NCI-H226 (cell line): ENCODE data around the gene NSF.
"Not testable (repeated sequence)": the region's sequence is repeated elsewhere in the genome, so short reads cannot be mapped to it uniquely, and the experiment has no call there.

Experiments
- DNase-seq: peaks from one replicate; pipeline ENCODE4 v3.0.0-alpha.2; 2015

The NSF gene

DNA sequence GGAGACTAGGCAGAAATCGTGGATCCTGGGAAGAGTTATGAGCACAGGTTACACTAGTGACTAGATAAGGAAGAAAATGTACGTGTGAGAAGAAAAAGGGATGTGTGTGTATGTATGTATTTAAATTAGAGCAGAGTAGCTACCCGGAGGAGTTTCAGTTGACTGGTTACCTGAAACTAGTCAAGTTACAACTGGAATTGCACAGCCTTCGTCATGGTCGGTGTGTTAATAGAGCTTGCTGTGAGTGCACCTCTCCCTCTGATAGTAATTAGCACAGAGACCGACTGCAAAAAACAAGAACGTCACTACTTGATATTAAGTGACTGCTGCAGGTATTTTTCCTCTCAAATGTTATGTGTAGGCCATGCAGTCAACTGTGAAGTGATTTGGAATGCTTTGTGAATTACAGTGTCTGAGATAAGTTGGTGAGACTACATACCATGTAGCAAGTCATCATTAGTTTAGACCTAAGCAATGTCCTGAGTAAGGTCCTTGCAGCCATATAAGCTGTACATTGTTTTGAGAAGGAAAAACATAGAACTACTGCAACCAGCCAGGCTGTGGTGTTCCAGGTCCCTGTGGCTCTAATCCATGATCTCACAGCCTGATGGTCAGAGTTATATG, 132.3 kb downstream of the NSF start:
- DNase-seq, result peak; percentile 51

DNA sequence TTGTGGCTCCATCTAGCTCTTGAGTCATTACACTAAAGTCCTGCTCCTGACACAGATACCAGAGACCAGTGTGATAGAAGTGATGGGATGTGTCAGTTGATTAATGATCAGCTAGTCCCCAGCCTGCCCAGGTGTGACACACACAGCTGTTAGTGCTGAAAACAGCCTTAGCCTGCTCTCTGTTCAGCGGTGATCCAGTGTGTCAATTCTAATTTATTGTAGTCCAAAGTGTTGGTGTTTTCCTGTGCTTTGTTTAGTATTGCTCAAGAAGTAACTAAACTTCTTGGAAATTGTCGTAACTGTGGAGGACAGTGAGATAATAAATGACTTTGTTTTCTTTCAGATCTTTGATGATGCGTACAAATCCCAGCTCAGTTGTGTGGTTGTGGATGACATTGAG, 135.7 kb downstream of the NSF start:
- peak; percentile 10 for DNase-seq

DNA sequence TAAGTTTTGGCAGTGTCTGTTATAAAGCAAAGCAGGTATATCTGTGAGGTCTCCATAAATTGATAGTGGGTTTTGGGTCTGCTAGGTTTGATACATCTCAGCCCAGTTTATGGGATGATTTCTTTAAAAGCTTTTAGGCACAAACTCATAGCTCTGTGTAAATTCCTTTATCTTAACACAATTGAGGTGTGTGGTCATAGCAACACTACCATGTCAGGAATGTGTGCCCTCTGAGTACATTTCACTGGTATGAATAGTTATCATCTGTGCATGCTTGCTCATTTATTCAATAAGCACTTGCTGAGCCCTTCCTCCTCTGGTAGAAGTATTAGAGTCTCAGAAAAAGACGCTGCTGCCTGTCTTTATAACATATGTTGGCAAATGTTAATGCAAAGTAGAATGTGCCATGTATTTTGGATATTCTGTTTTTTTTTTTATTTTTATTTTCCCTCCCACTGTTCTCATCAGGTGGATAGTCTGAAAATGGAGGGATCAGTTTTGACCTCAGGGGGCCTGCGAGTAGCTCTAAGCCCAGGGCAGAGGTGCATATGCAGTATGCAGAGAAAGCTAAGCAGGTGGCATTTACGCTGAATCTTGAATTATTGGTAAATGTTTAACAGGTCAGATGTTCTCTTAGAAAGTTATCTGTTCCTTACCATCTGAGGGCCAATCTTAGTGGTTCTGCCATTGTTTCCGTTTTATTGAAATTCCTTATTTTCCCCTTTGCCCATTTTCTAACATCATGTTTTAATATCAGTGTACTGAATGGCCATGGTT, 137.3 kb downstream of the NSF start:
- DNase-seq, result peak; percentile 93

DNA sequence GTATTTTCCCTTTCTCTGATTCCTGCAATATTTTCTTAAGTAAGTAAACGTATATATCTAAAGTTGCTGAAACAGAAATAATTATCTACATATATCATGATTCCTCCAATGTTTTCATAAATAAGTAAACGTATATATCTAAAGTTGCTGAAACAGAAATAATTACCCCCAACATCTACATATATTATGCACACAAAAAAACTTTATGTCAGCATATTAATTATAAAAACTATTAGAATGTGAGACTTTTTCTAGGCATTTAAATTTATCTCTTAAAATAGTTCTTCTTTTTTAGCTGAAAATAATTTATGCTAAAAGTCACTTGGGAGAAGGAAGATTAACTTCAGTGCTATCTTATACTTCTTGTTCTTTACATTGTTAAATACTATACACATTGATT, 139.6 kb downstream of the NSF start:
- no peak for DNase-seq

DNA sequence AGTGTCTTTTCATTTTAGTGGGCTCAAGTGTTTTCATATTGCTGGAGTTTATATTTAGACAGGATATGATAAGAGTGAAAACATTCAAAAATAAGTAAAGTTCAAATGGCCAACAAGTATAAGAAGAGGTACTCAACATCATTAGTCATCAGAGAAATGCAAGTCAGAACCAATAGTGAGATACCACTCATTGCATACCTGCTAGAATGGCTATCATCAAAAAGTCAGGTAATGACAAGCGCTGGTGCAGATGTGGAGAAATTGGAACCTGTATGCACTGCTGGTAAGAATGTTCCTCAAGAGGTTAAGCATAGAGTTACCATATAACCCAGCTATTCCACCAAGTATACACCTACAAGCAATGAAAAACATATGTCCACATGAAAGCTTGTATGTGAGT, 140.2 kb downstream of the NSF start:
- no peak for DNase-seq

DNA sequence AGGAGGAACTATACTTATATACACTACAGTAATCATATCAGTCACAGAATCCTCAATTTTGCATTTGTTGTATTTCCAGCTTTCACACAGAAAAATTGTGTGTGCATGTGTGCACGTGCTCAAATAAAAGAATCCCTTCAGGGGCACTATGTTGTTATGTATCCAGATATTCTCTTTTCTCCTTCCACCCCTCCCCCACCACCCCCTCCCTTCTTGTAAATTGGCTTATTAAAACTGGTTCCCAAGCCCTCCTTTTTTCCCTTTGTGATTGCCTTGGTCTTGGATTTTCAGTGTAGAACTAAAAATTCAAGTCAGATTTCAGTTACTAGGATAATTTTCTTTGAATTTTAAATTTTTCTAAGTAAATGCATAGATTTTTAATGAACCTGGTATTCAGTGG, 141.7 kb downstream of the NSF start:
- DNase-seq, result no peak

DNA sequence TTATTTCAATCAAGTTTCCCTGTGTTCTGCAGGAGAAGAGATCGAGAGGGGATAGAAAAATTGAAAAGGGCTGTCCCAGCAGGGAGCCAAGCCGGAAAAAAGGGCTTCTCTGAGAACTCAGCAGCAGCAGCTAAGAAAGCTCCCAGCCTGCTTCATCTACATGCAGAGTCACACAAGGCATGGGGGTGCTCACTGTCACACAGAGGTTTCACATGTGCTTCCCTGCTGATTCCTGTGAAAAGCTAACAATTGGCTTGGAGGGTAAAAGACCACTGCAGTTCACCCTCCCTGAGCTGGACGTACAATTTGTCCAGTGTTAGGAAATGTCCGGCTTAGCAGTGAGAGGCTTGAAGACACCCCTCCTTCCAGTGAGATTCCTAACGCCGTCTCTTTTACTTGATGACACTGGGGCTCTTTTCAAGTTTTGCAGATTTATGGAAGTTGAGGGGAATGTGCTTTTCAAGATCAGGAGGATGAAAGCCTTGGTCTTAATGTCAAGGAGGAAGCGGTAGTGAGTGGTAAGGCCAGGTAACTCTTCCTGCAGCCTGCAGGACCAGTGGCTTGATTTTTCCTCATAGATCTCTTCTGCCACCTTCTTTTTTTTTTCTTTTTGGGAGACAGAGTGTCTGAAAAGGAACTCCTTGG, 142.4 kb downstream of the NSF start:
- no peak for DNase-seq

DNA sequence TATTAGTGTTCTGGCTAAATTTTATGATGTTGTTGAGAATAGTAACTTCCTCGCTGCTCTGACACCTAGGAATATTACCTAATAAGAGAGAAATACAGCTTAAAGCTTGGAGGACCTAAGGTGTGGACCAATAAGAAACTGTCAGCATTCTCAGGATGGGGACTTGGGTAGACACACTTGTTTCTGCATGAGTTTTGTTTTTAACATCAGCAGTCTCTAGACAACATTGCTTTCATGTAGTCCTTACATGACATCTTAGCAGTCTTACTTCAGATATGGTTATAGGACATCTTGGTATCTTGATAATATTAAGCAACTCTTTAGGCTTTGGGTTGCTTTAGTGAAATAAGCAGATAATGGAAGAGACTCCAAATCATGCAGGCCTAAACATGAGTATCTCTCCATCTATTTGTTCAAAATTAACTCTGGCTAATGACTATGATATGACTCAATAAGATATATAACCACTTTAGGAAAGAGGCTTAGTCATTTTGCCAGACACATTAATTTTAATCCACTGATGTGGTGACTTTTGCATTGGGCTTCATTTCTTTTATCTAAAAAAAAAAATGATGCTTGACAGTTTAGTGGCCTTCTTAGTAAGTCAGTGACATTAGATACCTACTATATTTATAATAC, 143.5 kb downstream of the NSF start:
- no peak for DNase-seq

DNA sequence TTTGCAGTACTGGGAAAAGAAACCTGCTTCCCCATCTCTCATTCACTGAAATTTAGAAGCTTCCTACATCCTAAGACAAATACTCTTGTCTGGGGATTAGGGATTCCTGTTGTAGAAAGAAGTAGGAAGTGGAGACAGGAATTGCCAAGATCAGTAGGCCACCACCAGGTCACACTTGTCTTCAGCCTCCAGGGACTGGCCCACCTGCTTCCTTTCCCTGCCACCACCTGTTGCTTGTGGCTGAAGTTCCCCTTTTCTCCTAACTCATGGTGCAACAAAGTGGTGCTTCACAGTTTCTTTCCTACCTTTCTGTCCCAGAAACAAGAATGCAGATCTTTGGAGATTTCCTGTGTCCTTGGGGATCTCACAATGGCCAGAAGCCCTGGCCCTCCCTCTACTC, 145.6 kb downstream of the NSF start:
- DNase-seq, result no peak

DNA sequence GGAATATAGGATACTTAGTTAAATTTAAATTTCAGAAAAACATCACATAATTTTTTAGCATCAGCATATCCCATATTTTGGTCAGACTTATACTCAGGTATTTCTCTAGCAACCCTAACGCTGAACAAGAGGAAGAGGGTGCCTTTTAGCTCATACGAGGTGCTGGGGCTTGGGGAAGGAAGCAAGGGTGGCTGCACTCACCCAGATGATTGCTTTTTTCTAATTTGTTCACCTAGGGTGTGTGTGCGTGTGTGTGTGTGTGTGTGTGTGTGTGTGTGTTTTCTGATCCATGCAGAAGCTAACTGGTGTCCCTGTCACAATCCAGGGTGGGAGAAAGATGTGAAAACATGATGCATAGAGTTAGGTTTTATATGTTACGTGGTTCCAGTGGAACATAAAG, 146.9 kb downstream of the NSF start:
- DNase-seq, result no peak

DNA sequence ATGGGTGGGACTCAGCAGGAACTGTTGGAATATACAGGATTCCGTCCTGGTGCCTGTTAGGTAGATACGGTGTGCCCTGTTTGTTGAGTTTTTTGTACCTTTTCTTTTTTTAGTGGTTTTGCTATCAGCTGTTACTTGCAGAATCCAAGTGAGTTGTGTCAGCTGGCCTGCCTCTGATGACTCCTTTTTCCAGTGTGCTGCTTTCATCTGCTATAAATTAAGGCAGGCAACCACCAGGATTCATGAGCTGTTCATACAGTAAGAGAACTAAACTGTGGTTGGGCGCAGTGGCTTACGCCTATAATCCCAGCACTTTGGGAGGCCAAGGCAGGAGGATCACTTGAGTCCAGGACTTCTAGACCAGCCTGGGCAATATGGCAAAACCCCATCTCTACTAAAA, 148.1 kb downstream of the NSF start:
- no peak for DNase-seq

DNA sequence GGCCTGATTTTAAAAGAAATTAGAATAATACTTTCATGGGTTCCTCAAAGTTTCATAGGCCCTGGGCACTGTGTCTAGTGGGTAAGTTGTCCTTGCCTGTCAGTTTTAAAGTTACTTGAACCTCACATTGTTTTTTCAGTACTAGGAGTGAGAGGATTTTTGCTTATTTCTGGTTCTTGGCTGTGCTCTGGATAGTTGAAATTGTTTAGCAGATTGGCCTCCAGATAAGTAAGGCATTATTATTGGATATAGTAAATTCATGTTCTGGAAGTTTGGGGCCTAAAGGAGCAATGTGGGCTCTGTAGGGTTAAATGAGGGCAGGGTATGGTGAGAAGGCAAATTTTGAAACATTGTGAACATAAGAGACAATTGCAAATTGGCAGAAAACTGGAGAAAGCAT, 149.5 kb downstream of the NSF start:
- no peak for DNase-seq

DNA sequence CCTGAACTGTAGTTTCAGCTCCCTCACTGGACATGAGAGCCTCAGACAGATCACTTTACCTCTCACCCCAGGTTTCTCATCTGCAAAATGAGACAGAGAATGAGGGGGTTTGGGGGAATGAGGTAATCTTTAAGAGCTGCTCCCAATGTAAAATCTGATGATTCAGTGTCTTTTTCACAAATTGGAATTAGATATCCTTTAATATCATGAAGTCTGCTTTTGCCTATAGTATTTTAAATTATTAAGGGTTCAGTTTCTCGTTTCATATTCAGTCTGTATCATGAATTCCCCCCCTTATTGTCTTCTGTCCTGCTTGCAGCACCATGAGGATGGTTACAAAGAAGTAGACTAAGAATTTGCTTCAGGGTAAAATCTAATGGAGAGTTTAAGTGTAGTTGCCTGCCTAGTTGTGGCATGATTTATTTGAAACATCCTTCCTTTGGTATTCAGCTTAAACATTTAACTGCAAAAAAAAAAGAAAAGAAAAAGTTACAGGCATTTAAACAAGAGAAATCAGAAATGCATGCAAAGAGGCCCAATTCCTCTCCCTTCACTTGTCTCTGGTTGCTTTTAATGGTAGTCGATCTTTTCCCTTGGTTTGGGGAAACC, 150.8 kb downstream of the NSF start:
- DNase-seq, result no peak

DNA sequence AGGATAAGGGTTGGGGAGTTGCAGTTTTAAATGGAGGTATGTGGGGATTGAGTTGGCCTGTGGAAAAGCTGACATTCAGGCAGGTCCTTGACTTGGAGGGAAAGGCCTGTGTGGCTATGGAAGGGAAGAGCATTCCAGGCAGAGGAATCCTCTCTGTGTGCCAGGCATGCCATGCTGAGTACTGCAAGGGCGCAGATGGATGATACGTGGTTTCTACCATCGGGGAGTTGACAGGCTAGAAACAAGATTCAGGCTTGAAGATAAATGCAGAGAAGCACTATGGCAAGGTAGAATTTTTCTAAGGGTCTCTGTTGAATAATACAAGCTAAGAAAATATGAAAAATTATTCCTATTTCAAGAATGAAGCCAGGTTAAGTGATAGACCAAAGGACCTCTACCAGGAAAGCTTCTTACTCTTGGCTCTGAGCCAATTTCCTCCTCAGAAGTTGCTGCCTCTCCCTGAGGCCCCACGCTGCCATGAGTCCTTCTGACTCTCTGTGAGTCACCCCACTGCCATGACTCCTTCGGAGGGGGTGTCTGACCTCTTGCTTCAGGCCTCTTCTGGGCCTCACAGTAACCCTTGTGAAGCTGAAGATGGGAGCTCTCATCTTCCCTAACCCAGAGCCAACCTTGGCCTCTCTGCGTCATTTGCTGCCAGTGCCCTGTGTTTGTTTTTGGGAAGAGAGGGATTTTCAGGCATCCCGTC, 152.2 kb downstream of the NSF start:
- peak; percentile 95 for DNase-seq

DNA sequence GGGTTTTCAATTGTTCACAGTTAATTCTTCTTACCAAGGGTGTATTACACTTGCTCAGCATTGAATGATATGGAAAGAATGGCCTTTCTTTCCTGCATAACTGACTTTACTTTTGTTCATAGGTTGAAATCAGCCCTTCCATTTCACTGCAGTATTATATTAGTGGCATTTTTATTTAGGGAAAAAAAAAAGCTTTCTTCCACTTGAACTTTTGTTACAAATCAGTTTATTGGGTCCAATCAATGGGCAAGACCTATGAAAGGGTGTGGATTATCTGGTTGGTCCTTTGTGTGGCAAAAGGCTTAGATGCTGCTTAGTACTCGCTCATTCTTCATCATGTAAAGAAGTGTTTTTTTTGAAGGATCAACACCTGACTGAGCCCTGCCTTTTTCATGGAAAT, 154.0 kb downstream of the NSF start:
- no peak for DNase-seq

DNA sequence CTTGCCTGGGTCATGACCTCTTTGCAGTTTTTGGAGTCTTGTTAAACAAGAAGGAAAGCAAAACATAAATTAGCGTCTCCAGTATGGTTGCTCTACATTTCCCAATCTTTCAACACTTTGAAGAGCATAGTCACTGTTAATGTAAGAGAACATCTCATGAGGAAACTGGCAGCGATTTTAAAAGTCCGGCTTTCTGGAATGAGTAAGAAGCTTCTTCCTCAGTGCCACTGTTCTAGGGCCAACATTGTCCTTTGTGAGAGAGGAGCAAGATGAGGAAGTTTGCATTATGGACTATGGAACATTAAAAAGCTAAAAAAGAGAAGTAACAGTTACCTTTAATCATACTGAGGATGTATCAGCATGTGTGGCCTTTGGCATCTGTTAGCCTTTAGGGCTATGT, 154.9 kb downstream of the NSF start:
- DNase-seq, result no peak

DNA sequence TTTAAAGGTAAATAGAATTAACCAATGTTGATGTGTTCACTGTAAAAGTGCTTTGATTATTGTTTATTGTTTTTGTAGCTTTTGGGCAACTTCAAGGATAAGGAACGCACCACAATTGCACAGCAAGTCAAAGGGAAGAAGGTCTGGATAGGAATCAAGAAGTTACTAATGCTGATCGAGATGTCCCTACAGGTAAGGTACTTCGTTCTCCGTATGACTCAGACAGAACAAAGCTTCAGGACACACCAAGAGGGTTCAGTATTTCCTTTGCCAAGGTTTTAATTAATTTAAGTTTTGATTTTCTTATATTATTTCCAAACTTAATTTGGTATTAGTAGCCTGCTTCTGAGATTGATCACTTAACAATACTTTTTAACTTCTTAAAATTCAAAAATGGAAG, 161.0 kb downstream of the NSF start:
- no peak for DNase-seq

DNA sequence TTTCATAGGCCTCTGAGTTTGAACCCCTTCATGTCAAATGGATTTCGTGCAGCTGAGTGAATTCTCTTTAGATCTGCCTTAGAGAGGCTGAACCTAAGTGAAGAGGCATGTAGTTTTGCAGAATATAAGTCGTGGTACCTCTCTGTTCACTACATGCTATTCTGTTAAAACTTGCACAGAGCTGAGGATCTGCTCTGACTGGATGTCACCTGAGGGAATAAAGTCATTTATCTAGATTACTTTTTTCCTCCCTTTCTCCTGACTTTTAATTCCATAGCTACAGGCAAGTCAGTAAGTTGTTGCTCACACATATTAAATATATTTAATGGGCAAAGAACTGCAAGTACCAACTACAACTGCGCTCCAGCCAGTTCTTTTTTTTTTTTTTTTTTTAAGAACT, 163.3 kb downstream of the NSF start:
- no peak for DNase-seq

DNA sequence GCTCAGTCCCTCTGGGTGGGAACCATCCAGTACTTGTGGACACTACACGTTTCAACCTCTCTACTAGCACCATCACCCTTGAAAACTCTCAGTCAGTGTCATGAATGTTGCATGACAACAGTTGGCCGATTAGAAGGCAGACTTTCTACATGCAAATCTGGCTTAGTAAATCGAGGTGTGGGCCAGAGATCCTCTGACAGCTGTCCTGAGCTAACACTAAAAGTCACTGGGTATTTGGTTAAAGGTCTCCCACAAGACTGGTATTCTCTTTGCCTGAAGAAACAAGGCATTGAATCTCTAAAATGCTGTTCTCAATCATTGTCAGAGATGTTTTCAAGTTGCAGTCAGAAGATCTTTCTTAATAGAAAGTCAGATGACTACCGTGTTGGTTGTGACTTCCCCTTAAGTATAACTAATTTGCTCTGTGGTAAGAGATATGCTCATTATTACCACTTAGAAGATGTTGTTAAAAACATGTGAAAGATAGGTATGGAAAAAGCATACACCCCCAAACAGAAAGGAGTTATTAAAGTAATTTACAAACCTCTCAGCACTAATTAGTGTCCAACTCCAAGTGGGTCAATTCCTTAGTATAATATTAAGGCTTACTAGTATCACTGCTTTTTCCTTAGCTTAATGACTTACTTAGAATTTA, 165.7 kb downstream of the NSF start:
- DNase-seq, result no peak

DNA sequence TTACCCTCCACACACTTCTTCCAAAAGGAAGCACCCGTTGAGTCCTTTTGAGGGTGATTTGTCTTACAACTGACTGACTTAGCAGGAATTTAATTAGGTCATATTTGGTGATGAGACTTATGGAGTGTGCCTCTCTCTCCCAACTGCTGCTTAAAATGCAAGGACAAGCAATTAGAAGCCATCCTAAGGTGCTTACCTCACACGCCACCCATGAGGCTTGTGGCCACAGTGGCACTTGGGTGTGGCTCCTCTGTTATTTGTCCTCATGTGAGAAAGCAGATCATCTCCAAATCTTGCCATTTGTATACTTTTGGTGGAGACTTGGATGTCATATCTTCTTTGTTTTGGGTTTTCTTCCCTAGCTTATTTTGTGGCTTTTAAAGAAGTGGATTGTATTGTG, 166.4 kb downstream of the NSF start:
- no peak for DNase-seq

DNA sequence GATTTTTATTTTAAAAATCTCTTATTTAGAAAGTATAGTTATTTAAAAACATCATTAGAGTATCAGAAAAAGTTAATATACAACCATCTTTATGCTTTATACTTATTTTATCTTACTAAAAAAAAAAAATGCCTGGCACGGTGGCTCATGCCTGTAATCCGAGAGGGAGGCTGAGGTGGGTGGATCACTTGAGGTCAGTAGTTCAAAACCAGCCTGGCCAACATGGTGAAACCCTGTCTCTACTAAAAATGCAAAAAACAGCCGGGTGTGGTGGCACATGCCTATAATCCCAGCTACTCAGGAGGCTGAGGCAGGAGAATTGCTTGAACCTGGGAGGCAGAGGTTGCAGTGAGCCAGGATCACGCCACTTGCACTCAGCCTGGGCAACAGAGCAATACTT, 167.1 kb downstream of the NSF start:
- not testable (repeated sequence) for DNase-seq

DNA sequence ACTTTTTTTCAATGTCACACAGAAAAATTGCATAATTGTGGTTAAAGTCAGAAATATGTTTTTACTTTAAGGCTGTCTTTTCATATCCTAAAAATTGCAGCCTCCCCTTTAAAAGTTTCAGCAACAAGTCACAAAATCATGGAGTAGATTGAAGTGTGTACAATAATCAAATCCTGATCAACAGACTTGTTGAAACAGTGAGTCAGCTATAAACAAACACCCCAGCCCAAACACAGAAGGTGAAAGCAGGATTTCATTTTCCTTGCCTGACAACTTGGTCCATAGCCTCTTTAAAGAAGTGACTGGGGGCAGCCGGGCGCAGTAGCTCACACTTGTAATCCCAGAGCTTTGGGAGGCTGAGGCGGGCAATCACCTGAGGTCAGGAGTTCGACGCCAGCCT, 168.1 kb downstream of the NSF start:
- DNase-seq, result no peak
